NB4 (cell line): ENCODE data around the gene TBC1D1.

Source experiments
- DNase-seq: peaks from one replicate; pipeline ENCODE4 v3.0.0; 2010; ENCODE audit warnings: low read depth
- H3K4me3 ChIP-seq: one replicate; pipeline ENCODE4 v1.5.1; 2011; ENCODE audit warnings: mild to moderate bottlenecking, low read depth, low read length, moderate library complexity
- CTCF ChIP-seq: IDR thresholded peaks from one replicate; pipeline ENCODE4 v1.5.1; 2012; ENCODE audit warnings: low read depth, low read length
- MAX ChIP-seq: IDR thresholded peaks from 2 replicates; pipeline ENCODE4 v1.6.1; 2011; ENCODE audit warnings: low read depth, low read length
- MYC ChIP-seq: IDR thresholded peaks from 2 replicates; pipeline ENCODE4 v1.6.1; 2011; ENCODE audit warnings: low read depth, low read length
- POLR2A ChIP-seq: IDR thresholded peaks from 2 replicates; pipeline ENCODE4 v1.6.1; 2011; ENCODE audit warnings: mild to moderate bottlenecking; ENCODE audit not compliant: insufficient read length; ENCODE audit errors: extremely low read depth

The TBC1D1 gene

GRCh38 chr4:38008571-38009021, 117.7 kb downstream of the TBC1D1 start:
- no peak for DNase-seq
- TF ChIP-seq MAX (no peak), CTCF (no peak), POLR2A (no peak), MYC (no peak)
- no peak overlapping the region for H3K4me3 ChIP-seq

- no peak for DNase-seq
- no peak overlapping the region for H3K4me3 ChIP-seq
- TF ChIP-seq MYC (no peak), POLR2A (no peak), MAX (no peak), CTCF (no peak)
Measured at GRCh38 chr4:38009421-38009820, 118.5 kb downstream of the TBC1D1 start.

- H3K4me3 ChIP-seq: no peak overlapping the region
- DNase-seq: no peak
- no peak for TF ChIP-seq MAX
- no peak for TF ChIP-seq POLR2A
- TF ChIP-seq CTCF: no peak
- no peak for TF ChIP-seq MYC
Measured at GRCh38 chr4:38009949-38010348, 119.1 kb downstream of the TBC1D1 start.

- no peak for TF ChIP-seq MAX
- TF ChIP-seq MYC: no peak
- TF ChIP-seq CTCF: no peak
- no peak for TF ChIP-seq POLR2A
- DNase-seq: no peak
- H3K4me3 ChIP-seq: no peak overlapping the region
Measured at GRCh38 chr4:38011511-38012162, 120.8 kb downstream of the TBC1D1 start.

GRCh38 chr4:38013461-38014366, 122.8 kb downstream of the TBC1D1 start:
- DNase-seq: no peak
- TF ChIP-seq MYC (no peak), CTCF (no peak), POLR2A (no peak), MAX (no peak)
- H3K4me3 ChIP-seq: no peak overlapping the region
